Small intestine (tissue), 4 donors: ENCODE measurements around the gene MTCL1. TPM values are rescaled to one million over a fixed set of nuclear protein-coding genes. Genes with fewer than 3 reads are reported as not detected.

Experiments
- polyA plus RNA-seq, 4 donors: library from polyadenylated mRNA; stranded (reverse) in 3 of 4; unstranded in 1 of 4; fragments of 200-250 nt in 3 of 4; fragments of 120-200 nt in 1 of 4; gene quantifications; one replicate each; pipeline versions ENCODE4 v1.2.1 to v1.2.3, GENCODE V29; 2013
- donor health status: healthy with polysubstance abuse.
- donor health status: Bipolar disorder and iron deficiency.
- donor health status: healthy.

Gene MTCL1
- polyA plus RNA-seq, 4 donors = 2.5 to 12.4 (median 6.0) TPM

Other genes starting within 250 kb of the MTCL1 start
- gene RAB12, start 96.1 kb upstream of the MTCL1 start, polyA plus RNA-seq = 10 to 100 TPM in 3 of 4 donors, 1 to 10 TPM in 1; 8.9 to 20.5 (median 15.0) TPM